HCT116 (cell line): ENCODE data around the gene ENPP5. TPM values are rescaled to one million over a fixed set of nuclear protein-coding genes. Genes with fewer than 3 reads are reported as not detected.
A peak's percentile ranks its signal among the peaks of the same experiment; 100 is the strongest.

Experiments
- ATAC-seq: fragments of 200-7000 bp; cut with Tn5 transposase; 2 replicates; pipeline ENCODE4 v1.9.1; 2020; ENCODE audit warnings: mild to moderate bottlenecking, moderate library complexity
- BruUV-seq: library from RNA; stranded (reverse); fragments of 400-500 nt; replicated peaks from 2 replicates; lab custom pipeline; 2021; lab: Mats Ljungman, UMichigan
- CTCF ChIA-PET: fragments of 300-600 bp; sonication (Branson Sonifier 250); formaldehyde crosslinking; loops from one replicate; lab custom pipeline; 2021; ENCODE audit warnings: antibody characterized with exemption; lab: Charles Lee
- POLR2A ChIA-PET: fragments of 300-600, 350-600 bp; sonication (Branson Sonifier 250); formaldehyde crosslinking; loops from one replicate; lab custom pipeline; 2021; ENCODE audit warnings: antibody characterized with exemption; lab: Charles Lee
- RAD21 ChIA-PET, 2 experiments: fragments of 300-600 bp; sonication (Branson Sonifier 250); formaldehyde crosslinking; loops; one replicate each; lab custom pipeline; 2023; ENCODE audit warnings: low total read pairs in 2 of 2; ENCODE audit not compliant: uncharacterized antibody in 2 of 2, unreplicated experiment in 2 of 2, low non-redundant PET in 1 of 2; lab: Charles Lee
- DNase-seq: peaks from one replicate; pipeline ENCODE4 v3.0.0-alpha.2; 2010; ENCODE audit warnings: low read depth, low spot score
- H2AFZ ChIP-seq: fragments of 200-600 bp; shearing (Covaris generic), sonication (generic); 2 replicates; pipeline ENCODE4 v1.6.1; 2017; ENCODE audit warnings: low read depth, mixed run types, mixed read lengths, antibody characterized with exemption, low read length; ENCODE audit not compliant: poor library complexity, severe bottlenecking
- H3K27ac ChIP-seq: 2 replicates; pipeline ENCODE4 v1.5.1; 2012; ENCODE audit warnings: low read depth, low read length
- H3K27me3 ChIP-seq: fragments of 200-600 bp; sonication (generic); 2 replicates; pipeline ENCODE4 v1.6.1; 2016; ENCODE audit warnings: mixed run types, low read length, mixed read lengths; ENCODE audit not compliant: insufficient read depth
- H3K36me3 ChIP-seq, 2 experiments: fragments of 200-500 bp in 1 of 2; fragments of 200-600 bp in 1 of 2; sonication (Bioruptor generic) in 1 of 2; sonication (generic) in 1 of 2; 2 replicates each; pipeline versions ENCODE4 v1.5.1 to v1.6.1; 2014 to 2016; ENCODE audit warnings: low read length in 2 of 2, inconsistent platforms in 1 of 2, mixed read lengths in 1 of 2, mixed run types in 1 of 2; ENCODE audit not compliant: insufficient read depth in 2 of 2, control insufficient read depth in 1 of 2
- H3K4me1 ChIP-seq, 2 experiments: fragments of 200-600 bp in 1 of 2; sonication (generic) in 1 of 2; 2 replicates each; pipeline versions ENCODE4 v1.5.1 to v1.6.1; 2012 to 2017; ENCODE audit warnings: low read length in 2 of 2, inconsistent platforms in 1 of 2, mild to moderate bottlenecking in 1 of 2, mixed read lengths in 1 of 2, mixed run types in 1 of 2, moderate library complexity in 1 of 2; ENCODE audit not compliant: insufficient read depth in 2 of 2, control insufficient read depth in 1 of 2
- H3K4me2 ChIP-seq: fragments of 200-600 bp; sonication (generic); 2 replicates; pipeline ENCODE4 v1.6.1; 2017; ENCODE audit warnings: mixed run types, low read length, mixed read lengths
- H3K4me3 ChIP-seq, 2 experiments: fragments of 200-600 bp in 1 of 2; sonication (generic) in 1 of 2; replicated peaks in 1 of 2; 2 replicates each; pipeline ENCODE4 v1.5.1; 2011 to 2016; ENCODE audit warnings: low read length in 2 of 2, control low read depth in 1 of 2, low read depth in 1 of 2, mild to moderate bottlenecking in 1 of 2, mixed read lengths in 1 of 2, mixed run types in 1 of 2
- H3K79me2 ChIP-seq: fragments of 200-600 bp; sonication (generic); 2 replicates; pipeline ENCODE4 v1.6.1; 2017; ENCODE audit warnings: mild to moderate bottlenecking, mixed run types, low read length, moderate library complexity, mixed read lengths; ENCODE audit not compliant: insufficient read depth
- H3K9ac ChIP-seq: fragments of 200-600 bp; sonication (generic); 2 replicates; pipeline ENCODE4 v1.6.1; 2016; ENCODE audit warnings: low read length, mixed read lengths
- H3K9me2 ChIP-seq: fragments of 200-600 bp; sonication (generic), shearing (Covaris generic); 2 replicates; pipeline ENCODE4 v1.6.1; 2017; ENCODE audit warnings: mixed run types, mild to moderate bottlenecking, moderate library complexity; ENCODE audit not compliant: insufficient read depth
- H3K9me3 ChIP-seq, 2 experiments: fragments of 200-500 bp in 1 of 2; fragments of 200-600 bp in 1 of 2; sonication (Bioruptor generic) in 1 of 2; sonication (generic) in 1 of 2; 2 replicates each; pipeline ENCODE4 v1.6.1; 2014 to 2017; ENCODE audit warnings: low read length in 2 of 2, mixed read lengths in 2 of 2, inconsistent platforms in 1 of 2, low read depth in 1 of 2, mild to moderate bottlenecking in 1 of 2, mixed run types in 1 of 2, moderate library complexity in 1 of 2; ENCODE audit not compliant: control insufficient read depth in 1 of 2, insufficient read depth in 1 of 2
- H4K20me1 ChIP-seq: fragments of 200-600 bp; sonication (generic), shearing (Covaris generic); 2 replicates; pipeline ENCODE4 v1.6.1; 2017; ENCODE audit warnings: mixed run types, mild to moderate bottlenecking, moderate library complexity; ENCODE audit not compliant: insufficient read depth
- CEBPB ChIP-seq: IDR thresholded peaks from 2 replicates; pipeline ENCODE4 v1.6.1; 2012; ENCODE audit warnings: low read depth
- EZH2 ChIP-seq: fragments of 200-600 bp; sonication (generic); IDR thresholded peaks from 2 replicates; pipeline ENCODE4 v1.6.1; 2017; ENCODE audit warnings: antibody characterized with exemption, mixed run types
- FOSL1 ChIP-seq: IDR thresholded peaks from 2 replicates; pipeline ENCODE4 v1.6.1; 2012; ENCODE audit warnings: low read depth
- JUND ChIP-seq: IDR thresholded peaks from 2 replicates; pipeline ENCODE4 v1.6.1; 2012
- POLR2A ChIP-seq: IDR thresholded peaks from 2 replicates; pipeline ENCODE4 v1.7.0; 2011; ENCODE audit warnings: borderline replicate concordance; ENCODE audit not compliant: insufficient read depth, insufficient read length; ENCODE audit errors: extremely low read depth
- REST ChIP-seq: IDR thresholded peaks from 2 replicates; pipeline ENCODE4 v1.6.1; 2012; ENCODE audit warnings: low read depth
- SIN3A ChIP-seq: IDR thresholded peaks from 2 replicates; pipeline ENCODE4 v1.6.1; 2012; ENCODE audit warnings: low read depth
- SP1 ChIP-seq: IDR thresholded peaks from 2 replicates; pipeline ENCODE4 v1.6.1; 2012; ENCODE audit warnings: low read depth
- SRF ChIP-seq: IDR thresholded peaks from 2 replicates; pipeline ENCODE4 v1.6.1; 2012; ENCODE audit warnings: low read depth
- TCF7L2 ChIP-seq: IDR thresholded peaks from 2 replicates; pipeline ENCODE4 v1.7.0; 2011; ENCODE audit warnings: borderline replicate concordance, inconsistent platforms; ENCODE audit not compliant: insufficient read depth, insufficient read length; ENCODE audit errors: extremely low read depth
- YY1 ChIP-seq: IDR thresholded peaks from 2 replicates; pipeline ENCODE4 v1.6.1; 2011; ENCODE audit warnings: low read length, low read depth, moderate library complexity, mild to moderate bottlenecking; ENCODE audit not compliant: insufficient replicate concordance; ENCODE audit errors: extremely low read depth
- ZBTB33 ChIP-seq: IDR thresholded peaks from 2 replicates; pipeline ENCODE4 v1.6.1; 2011; ENCODE audit warnings: mild to moderate bottlenecking, low read length, moderate library complexity; ENCODE audit not compliant: insufficient replicate concordance; ENCODE audit errors: extremely low read depth
- ZFX ChIP-seq: fragments of 450-650 bp; IDR thresholded peaks from 2 replicates; pipeline ENCODE4 v1.6.1; 2017
- intact Hi-C: fragments of 100-400 bp; cut with micrococcal nuclease; formaldehyde crosslinking; loops from 2 replicates; pipeline ENCODE4 v1.10.0; 2022
- total RNA-seq: library from RNA; stranded (reverse); gene quantifications from one replicate; pipeline ENCODE4 v1.2.1, GENCODE V29; 2021; ENCODE audit not compliant: unreplicated experiment
- TF ChIP-seq, protein P1 (sequence below): IDR thresholded peaks from 2 replicates; pipeline ENCODE4 v1.6.1; 2012

Gene ENPP5
- total RNA-seq, 1 experiment from 2014 or later = 4.5 TPM

DNA sequence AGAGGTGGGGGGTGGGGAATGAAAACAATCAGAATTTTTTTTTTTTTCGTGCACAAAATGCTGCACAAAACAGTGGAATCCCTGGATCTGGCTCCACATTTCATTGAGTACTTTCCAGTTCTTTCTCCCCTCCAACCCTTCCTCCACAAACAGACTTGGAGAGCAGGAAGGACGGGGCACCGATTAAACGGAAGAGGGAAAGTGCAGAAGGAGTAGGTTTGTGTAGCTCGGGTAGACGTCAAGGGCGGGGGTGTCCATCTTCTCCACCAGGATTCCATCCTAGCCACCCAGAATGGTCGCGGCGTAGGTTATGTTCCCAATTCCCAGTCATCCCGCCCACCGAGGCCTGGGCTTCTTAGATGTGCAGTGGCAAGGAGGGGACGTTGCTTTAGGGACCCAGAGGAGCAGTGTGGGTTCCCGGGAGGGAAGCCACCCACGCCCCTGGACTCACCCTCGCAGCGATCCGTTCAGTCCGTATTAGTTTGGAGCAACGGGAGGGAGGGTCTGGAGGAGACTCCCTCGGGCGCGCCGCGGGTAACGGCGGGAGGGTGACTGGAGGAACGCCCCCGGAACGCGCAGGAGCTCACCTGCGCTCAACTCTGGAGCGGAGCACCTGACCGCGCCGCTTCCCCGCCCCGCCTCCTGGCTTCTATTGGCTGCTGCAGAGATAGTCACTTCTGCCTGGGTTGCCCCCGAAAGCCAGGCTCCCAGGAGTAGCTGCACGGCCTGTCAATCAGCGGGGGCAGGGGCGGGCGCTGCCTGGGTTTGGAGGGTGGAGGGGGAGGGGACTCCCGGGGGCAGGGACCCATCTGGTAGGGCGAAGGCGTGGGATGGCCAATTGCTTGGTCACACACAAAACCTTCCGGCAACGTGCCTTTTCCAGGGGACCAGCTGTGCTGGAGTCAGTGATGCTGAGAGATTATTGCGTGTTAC lies at the start of gene ENPP5 (continued):
- TF ChIP-seq REST (no peak), ZFX (0 out of 2 replicates have a peak, but pooled peaks have one; percentile 38), EZH2 (no peak), FOSL1 (no peak), SIN3A (no peak), SP1 (peak; percentile 95), JUND (no peak)
- TF ChIP-seq, protein P1, sequence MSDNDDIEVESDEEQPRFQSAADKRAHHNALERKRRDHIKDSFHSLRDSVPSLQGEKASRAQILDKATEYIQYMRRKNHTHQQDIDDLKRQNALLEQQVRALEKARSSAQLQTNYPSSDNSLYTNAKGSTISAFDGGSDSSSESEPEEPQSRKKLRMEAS = peak; percentile 29; the same call in 1 of the 2 replicates
- TF ChIP-seq, all 23 proteins: peak for 6

- POLR2A ChIA-PET = no interaction called here
- DNase-seq = no peak
- Histone ChIP-seq H3K4me2 (no peak overlapping the region), H3K79me2 (no peaks in the 10 kb centered on the region), H3K4me1 (no peaks in the 10 kb centered on the region), H3K27me3 (0 out of 2 replicates have a peak, but pooled peaks cover 4% of the 10 kb centered on the region), H4K20me1 (no peaks in the 10 kb centered on the region), H3K4me3 (no peak overlapping the region), H2AFZ (no peak overlapping the region), H3K9me3 (no peaks in the 10 kb centered on the region), H3K9ac (no peak overlapping the region), H3K9me2 (no peaks in the 10 kb centered on the region), H3K27ac (no peak overlapping the region), H3K36me3 (no peaks in the 10 kb centered on the region)
- CTCF ChIA-PET = interaction anchor here (1.0 to 4.7 kb wide), 2 partner anchors 129 to 191 kb away, joined by 4 to 41 read pairs; no protein-coding TSS in a partner anchor
- RAD21 ChIA-PET = interaction anchor here in 1 of 2 experiments (3.1 kb wide), 1 partner anchor 190 kb away, joined by 12 read pairs; no protein-coding TSS in a partner anchor
- BruUV-seq = no TSS peak
- intact Hi-C loops = loop anchor here (2.0 to 5.0 kb wide), 3 partner anchors 129 to 563 kb away; no protein-coding TSS in a partner anchor
- ATAC-seq = no peak
- no peak for TF ChIP-seq ZBTB33
- no peak for TF ChIP-seq CEBPB
- no peak for TF ChIP-seq JUND
- TF ChIP-seq YY1 = no peak
- TF ChIP-seq TCF7L2 = no peak
- no peak for TF ChIP-seq SRF
- no peak for TF ChIP-seq POLR2A
Measured at GRCh38 chr6:46219661-46220060, 48.9 kb upstream of the ENPP5 start.
